Peyer's patch (tissue), 4 donors: ENCODE measurements around the gene NHERF1.

ENCODE experiments used
- POLR2A ChIP-seq, 2 donors: fragments of 450-650 bp; IDR thresholded peaks; one replicate each; pipeline ENCODE4 v1.5.1; 2017; ENCODE audit warnings: antibody characterized with exemption in 2 of 2, mild to moderate bottlenecking in 2 of 2, moderate library complexity in 2 of 2
- TF ChIP-seq, protein P1 (sequence below), 6 experiments: fragments of 450-650 bp in 4 of 6; fragments of 200-600 bp in 2 of 6; sonication (generic) in 1 of 6; IDR thresholded peaks; one replicate each; pipeline ENCODE4 v1.5.1; 2017 to 2019; ENCODE audit warnings: antibody characterized with exemption in 6 of 6, mild to moderate bottlenecking in 3 of 6, moderate library complexity in 1 of 6

DNA sequence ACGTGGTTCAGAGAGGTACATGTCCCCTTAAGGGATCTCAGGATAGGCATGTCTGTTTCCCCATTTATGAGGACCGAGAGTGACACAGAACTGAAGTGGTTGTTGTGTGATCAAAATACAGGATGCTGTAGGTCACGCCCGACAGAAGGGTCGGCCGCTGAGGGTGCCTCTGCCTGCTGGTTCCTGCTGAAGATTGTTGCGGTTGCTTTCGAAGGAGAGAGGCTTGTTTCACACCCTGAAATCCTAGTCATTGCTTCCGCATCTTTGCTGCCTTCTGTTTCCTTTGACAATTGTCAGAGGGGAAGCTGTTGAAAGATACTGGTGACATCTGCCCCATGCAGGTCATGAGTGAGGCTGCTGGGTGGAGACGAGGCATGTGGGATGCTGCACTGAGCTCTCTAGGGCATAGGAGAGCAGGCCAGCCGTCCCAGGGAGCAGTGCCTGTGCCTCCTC lies 31.5 kb downstream of the NHERF1 start:
- TF ChIP-seq, protein P1, sequence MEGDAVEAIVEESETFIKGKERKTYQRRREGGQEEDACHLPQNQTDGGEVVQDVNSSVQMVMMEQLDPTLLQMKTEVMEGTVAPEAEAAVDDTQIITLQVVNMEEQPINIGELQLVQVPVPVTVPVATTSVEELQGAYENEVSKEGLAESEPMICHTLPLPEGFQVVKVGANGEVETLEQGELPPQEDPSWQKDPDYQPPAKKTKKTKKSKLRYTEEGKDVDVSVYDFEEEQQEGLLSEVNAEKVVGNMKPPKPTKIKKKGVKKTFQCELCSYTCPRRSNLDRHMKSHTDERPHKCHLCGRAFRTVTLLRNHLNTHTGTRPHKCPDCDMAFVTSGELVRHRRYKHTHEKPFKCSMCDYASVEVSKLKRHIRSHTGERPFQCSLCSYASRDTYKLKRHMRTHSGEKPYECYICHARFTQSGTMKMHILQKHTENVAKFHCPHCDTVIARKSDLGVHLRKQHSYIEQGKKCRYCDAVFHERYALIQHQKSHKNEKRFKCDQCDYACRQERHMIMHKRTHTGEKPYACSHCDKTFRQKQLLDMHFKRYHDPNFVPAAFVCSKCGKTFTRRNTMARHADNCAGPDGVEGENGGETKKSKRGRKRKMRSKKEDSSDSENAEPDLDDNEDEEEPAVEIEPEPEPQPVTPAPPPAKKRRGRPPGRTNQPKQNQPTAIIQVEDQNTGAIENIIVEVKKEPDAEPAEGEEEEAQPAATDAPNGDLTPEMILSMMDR (IDR thresholded peaks at IDR 0.05) = no peak
- no peak for TF ChIP-seq POLR2A (IDR thresholded peaks at IDR 0.05)
